Measurements from ENCODE around the gene ARPC2. TPM values are rescaled to one million over a fixed set of nuclear protein-coding genes. Genes with fewer than 3 reads are reported as not detected.

Gene ARPC2
- total and polyA plus RNA-seq, 2 donors: 206 to 256 TPM

DNA sequence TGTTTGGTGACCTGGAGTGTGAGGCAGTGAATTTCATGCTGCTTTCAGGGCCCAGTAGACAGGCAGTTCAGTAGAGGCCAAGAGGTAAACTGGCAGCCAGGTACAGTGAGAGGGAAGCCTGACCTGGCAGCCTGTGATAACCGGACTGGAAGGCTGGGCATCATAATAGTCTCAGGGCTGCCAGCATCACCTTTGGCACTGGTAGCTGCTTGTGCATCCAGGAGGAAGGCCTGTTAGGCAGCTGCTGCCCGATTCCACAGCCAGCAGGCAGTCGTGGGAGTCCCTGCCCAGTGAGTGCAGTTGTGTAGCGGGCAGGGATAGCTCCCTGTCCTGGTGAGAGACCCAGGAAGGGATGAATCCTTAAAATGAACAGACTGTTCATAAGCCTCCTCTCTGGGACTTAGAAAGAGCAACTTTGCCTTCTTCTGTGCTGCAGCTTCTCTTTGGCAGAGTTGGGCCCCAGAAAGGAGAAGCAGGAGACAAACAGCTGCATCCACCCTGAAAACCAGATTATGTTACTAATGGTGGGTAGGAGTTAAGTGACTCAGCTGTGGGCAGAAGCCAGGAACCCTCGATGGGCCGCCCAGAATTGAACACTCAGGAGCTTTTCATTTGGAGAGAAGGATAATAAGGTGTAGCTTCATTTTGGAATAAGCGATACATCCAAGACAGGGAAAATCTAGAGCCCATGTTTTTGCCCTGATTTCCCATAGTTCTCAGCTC lies 35.7 kb downstream of the ARPC2 start:
- Histone ChIP-seq H3K4me3 (ENCODE audit: low read depth, low read length) (no peak overlapping the region), H3K27ac (ENCODE audit: low read depth) (no peak overlapping the region), H3K4me1 (ENCODE audit: insufficient read depth) (no peaks in the 10 kb centered on the region), H3K36me3 (ENCODE audit: insufficient read depth) (peaks cover 16% of the 10 kb centered on the region)
- DNase-seq (ENCODE audit: extremely low spot score): no peak
- 73% methylated on average over 7 of the region's 7 CpGs for WGBS

DNA sequence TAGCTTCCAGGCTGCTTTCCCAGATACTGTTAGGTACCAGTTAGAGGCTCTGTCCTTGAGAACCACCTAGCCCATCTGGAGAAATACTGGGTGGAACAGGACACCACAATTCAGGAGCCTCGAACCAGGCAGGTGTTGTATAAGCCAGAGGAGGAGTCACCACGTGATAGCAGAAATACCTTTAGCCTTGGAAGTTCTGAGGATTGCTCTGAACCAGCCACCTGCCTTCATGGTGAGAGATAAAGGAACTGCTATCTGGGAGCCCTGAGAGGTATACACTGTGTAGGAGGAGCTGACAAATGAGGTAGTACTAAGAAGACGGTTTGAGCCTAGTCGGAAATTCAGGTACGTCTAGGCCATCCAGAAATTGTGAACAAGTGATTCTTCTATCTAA lies 36.2 kb downstream of the ARPC2 start:
- no peak for DNase-seq (ENCODE audit: extremely low spot score)
- 85% methylated on average over 5 of the region's 5 CpGs for WGBS
- Histone ChIP-seq H3K4me1 (ENCODE audit: insufficient read depth) (no peaks in the 10 kb centered on the region), H3K4me3 (ENCODE audit: low read depth, low read length) (no peak overlapping the region), H3K27ac (ENCODE audit: low read depth) (no peak overlapping the region), H3K36me3 (ENCODE audit: insufficient read depth) (peaks cover 14% of the 10 kb centered on the region)

DNA sequence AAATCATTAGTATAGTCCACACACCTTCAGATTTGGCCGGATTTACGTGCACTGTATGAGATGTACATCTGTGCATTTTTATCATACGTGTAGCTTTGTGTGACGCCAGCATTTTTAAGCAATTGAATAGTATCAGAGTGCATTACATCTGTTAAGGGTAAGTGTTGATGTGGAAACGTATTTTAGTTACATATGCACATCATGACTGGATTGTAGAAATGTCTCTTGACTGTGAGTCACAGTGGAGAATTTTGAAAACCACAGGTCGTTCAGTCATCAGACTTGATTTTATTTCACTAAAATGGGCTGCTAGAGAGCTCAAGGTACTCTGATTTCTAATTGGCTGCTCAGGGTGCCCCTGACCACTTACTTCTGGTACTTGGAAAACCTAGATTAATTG lies 38.5 kb downstream of the ARPC2 start:
- no peak overlapping the region for H3K27ac ChIP-seq (ENCODE audit: low read depth)
- no peaks in the 10 kb centered on the region for H3K4me1 ChIP-seq (ENCODE audit: insufficient read depth)
- 84% methylated on average over 6 of the region's 6 CpGs for WGBS
- peaks cover 9% of the 10 kb centered on the region for H3K36me3 ChIP-seq (ENCODE audit: insufficient read depth)
- H3K4me3 ChIP-seq (ENCODE audit: low read depth, low read length): no peak overlapping the region
- DNase-seq (ENCODE audit: extremely low spot score): no peak

DNA sequence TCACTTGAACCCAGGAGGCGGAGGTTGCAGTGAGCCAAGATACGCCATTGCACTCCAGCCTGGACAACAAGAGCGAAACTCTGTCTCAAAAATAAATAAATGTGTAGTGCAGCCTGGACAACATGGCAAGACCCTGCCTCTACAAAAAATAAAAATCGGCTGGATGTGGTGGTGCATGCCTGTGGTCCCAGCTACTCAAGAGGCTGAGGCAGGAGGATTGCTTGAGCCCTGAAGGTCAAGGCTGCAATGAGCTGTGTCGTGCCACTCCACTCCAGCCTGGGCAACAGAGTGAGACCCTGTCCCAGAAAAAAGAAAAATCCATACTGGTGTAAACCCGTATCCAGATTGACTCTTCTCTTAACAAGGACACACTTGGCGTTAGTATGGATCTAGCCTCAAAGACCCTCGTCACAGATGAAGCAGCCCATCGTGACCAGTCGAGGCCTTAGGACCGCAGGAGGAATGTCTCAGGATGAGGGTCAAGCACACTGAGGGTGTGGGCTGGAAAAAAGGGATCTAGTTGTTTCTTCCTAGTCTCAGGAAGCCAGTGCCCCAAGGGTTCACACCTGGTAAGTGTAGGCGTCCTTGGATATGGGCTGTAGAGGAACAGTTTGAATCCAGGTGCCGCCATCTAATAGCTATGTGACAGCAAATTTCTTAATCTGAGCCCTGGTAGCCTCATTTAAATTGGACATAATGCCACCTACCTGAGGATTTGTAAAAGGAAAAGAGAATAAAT lies 39.8 kb downstream of the ARPC2 start:
- Histone ChIP-seq H3K4me1 (ENCODE audit: insufficient read depth) (no peaks in the 10 kb centered on the region), H3K4me3 (ENCODE audit: low read depth, low read length) (no peak overlapping the region), H3K27ac (ENCODE audit: low read depth) (no peak overlapping the region), H3K36me3 (ENCODE audit: insufficient read depth) (peaks cover 9% of the 10 kb centered on the region)
- DNase-seq (ENCODE audit: extremely low spot score): no peak
- 92% methylated on average over 13 of the region's 13 CpGs for WGBS

DNA sequence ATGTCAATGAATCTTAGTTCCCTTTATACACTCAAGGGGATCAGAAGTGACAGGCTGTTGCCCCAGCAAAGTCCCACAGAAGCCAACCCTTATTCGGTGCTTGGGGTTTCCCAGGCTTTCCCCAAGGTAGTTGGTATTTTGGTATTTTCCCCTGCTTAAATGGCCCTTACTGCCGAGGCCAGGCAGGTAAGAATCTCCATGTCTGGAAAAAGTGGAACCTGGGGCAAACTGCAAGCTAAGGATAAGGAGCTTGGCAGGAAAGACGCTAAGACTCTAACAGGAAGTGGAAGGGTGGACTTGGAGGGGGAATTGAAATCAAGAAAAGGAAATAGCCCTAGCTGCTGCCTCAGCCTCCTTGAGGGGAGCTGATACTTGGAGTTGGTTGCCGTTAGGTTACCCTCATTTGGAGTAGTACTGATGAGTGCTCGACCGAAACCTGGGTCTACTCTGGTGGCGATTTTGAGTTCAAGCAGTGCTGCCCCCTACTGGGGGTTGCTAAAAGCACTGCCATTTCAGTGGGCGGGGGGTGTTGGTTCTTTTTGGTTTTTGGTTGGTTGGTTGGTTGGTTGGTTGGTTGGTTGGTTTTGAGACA lies 40.5 kb downstream of the ARPC2 start:
- H3K27ac ChIP-seq (ENCODE audit: low read depth): no peak overlapping the region
- 63% methylated on average over 8 of the region's 8 CpGs for WGBS
- no peaks in the 10 kb centered on the region for H3K4me1 ChIP-seq (ENCODE audit: insufficient read depth)

DNA sequence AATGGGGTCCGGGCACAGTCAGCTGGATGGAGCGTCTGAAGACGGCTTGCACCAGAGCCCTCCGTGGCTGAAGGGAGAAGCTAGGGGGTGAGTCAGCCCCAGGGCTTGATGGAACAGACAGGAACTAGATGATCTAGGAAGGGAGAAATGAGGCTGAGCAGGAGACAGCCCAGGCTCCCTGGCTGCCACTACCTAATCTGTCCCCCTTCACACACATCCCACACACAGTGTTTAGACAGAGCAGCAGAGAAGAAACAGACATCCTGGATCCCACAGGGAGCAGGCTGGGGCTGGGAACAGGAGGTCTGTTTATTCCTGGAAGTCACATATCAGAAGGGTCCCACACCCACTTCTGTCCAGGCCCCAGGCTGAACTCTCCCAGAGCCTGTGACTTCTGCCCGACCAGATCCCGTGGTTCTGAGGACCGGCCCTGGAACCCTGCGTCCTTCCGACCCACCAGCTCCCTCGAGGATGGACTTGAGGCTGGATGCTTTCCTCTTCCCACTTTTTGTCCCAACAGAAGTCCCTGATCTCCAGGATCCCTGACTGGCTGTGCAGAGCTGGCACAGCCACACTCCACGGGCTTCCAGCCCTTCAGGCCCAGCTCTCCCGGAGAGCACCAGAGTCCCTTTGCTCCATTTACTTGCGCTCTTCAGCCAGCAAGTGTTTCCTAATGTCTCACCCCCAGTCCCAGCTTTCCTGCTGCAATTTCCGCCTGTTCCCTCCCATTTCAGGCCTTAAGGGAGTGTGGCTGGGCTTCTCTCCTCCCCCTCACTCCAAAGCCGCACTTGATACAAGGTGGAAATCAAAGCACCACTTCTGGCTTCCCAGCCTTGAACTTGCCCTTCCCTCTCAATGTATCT lies 42.3 kb downstream of the ARPC2 start:
- no peaks in the 10 kb centered on the region for H3K4me1 ChIP-seq (ENCODE audit: insufficient read depth)
- DNase-seq (ENCODE audit: extremely low spot score): no peak
- no peak overlapping the region for H3K4me3 ChIP-seq (ENCODE audit: low read depth, low read length)
- peak overlapping the region; percentile 65 for H3K27ac ChIP-seq (ENCODE audit: low read depth)
- 19% methylated on average over 15 of the region's 15 CpGs for WGBS
- H3K36me3 ChIP-seq (ENCODE audit: insufficient read depth): peaks cover 3% of the 10 kb centered on the region

More for the DNA sequence above, 40.5 kb downstream of the ARPC2 start:
- DNase-seq (ENCODE audit: extremely low spot score): no peak
- Histone ChIP-seq H3K4me3 (ENCODE audit: low read depth, low read length) (no peak overlapping the region), H3K36me3 (ENCODE audit: insufficient read depth) (peaks cover 5% of the 10 kb centered on the region)

DNA sequence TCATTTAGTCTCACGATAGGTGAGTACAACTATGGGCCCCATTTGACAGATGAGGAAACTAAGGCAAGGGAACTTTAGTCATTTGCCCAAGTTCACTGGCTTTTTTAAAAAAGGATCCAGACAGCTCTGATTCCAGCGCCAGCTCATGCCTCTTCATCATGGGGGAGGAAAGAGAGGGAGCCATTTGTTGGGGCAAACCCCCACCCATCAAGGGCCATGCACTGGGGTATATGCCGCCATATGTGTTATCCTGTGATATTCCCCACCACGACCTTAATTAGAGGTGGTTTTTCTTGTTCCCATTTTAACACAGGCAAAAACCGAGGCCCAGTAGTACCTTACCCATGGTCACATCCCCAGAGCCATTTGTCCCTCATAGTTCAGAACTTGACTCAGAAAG lies 43.2 kb downstream of the ARPC2 start:
- DNase-seq (ENCODE audit: extremely low spot score): no peak
- no peaks in the 10 kb centered on the region for H3K4me1 ChIP-seq (ENCODE audit: insufficient read depth)
- 78% methylated on average over 5 of the region's 5 CpGs for WGBS
- H3K27ac ChIP-seq (ENCODE audit: low read depth): peak overlapping the region; percentile 23
- no peak overlapping the region for H3K4me3 ChIP-seq (ENCODE audit: low read depth, low read length)
- H3K36me3 ChIP-seq (ENCODE audit: insufficient read depth): no peaks in the 10 kb centered on the region

DNA sequence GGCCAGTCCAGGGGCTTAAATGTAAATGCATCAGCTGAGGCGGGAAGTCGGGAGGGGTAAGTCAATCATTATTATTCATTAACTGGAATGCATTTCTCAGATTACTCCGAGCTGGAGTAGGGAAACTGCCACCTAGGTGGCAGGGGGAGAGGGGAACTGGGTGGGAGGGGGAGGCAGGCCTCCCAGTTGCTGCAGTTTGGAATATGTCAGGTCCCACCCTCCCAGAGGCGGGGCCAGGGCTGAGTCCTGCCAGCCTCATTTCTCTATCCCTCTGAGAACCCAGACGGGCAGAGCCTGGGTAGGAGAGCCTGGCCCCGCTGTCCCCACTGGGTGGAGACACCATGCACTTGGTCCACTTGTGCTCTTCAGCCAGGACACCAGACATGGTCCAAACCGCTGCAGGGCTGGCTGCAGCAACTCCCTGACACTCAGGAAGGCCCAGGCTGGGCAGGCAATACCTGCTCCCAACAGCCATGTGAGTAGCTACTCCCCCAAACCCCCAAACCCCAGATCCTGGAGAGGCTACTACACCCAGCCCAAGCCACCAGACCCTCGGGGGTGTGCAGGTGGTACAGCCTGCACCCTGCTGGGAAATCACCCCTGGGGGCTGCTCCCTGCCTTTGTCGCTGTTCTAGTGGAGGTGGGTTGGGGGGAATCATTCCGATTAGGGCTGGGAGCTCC lies 43.9 kb downstream of the ARPC2 start, which contains the start of gene GPBAR1:
Gene GPBAR1 (plus strand): TSS at position 274 of the 681 bp plus-strand sequence. CDS start 1,710 bp downstream, outside the sequence.
- peaks cover 2% of the 10 kb centered on the region for H3K36me3 ChIP-seq (ENCODE audit: insufficient read depth)
- peak within 1 kb of the TSS; percentile 23 for H3K27ac ChIP-seq (ENCODE audit: low read depth)
- DNase-seq (ENCODE audit: extremely low spot score): no peak
- WGBS: 52% methylated on average over 10 of the region's 10 CpGs
- H3K4me1 ChIP-seq (ENCODE audit: insufficient read depth): no peaks in the 10 kb centered on the region
- H3K4me3 ChIP-seq (ENCODE audit: low read depth, low read length): no peak within 1 kb of the TSS

DNA sequence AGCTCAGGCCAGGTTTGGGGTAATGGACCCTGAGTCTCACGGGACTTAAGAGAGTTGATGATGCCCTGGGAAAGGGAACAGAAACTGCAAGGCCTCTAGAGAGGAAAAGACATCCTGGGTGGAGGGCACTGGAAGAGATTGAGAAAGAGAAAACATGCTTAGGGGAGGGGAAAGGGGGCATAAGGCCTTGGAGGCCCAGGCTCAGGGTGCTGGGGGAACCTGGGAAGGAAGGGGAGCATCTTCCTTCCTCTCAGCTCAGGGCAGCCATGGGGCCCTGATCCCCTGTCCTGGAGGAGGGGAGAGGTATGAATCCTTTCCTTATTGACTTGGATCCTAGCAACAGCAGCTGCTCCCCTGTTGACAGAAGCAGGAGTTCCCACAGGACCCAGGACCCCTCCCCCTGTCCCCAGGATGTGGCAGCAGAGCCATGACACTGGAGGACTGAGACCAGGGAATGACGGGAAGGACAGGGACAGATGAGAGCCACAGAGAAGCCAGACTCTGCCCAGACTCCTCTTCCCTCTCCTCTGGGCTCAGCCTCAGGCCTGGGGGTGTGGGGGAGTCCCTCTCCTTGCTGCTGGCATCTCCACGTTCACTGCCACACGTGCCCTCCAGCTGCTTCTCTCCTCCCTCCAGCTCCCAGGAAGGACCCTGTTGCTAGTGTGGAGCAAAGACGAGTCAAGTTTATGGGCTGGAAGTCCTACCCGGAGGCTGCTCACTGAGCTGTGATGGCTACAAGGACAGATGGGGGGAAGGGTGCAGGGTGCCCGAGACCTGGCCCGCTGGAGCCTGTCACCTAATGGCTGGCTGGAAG lies 44.6 kb downstream of the ARPC2 start:
- H3K27ac ChIP-seq (ENCODE audit: low read depth): no peak overlapping the region
- no peak for DNase-seq (ENCODE audit: extremely low spot score)
- H3K4me3 ChIP-seq (ENCODE audit: low read depth, low read length): no peak overlapping the region
- H3K4me1 ChIP-seq (ENCODE audit: insufficient read depth): no peaks in the 10 kb centered on the region
- H3K36me3 ChIP-seq (ENCODE audit: insufficient read depth): peaks cover 2% of the 10 kb centered on the region
- WGBS: 41% methylated on average over 8 of the region's 8 CpGs

DNA sequence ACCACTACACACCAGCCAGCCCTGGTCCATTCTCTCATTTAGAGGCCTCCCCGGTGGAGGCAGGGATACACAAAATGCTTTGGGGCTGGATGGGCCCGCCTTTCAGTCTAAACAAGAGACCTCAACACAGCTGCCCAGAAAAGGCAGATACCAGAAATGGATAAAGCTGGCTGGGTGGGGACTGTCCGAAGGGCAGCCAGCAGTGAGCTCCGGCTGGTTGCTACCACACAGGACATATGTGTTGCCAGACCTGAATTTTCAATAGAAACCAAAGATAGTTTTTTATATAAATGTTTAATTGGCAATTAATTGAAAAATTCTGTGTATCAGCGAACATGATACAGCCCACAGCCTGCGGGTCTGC lies 45.2 kb downstream of the ARPC2 start:
- Histone ChIP-seq H3K4me3 (ENCODE audit: low read depth, low read length) (no peak overlapping the region), H3K27ac (ENCODE audit: low read depth) (no peak overlapping the region), H3K4me1 (ENCODE audit: insufficient read depth) (no peaks in the 10 kb centered on the region), H3K36me3 (ENCODE audit: insufficient read depth) (peaks cover 5% of the 10 kb centered on the region)
- no peak for DNase-seq (ENCODE audit: extremely low spot score)
- WGBS: 46% methylated on average over 6 of the region's 6 CpGs

DNA sequence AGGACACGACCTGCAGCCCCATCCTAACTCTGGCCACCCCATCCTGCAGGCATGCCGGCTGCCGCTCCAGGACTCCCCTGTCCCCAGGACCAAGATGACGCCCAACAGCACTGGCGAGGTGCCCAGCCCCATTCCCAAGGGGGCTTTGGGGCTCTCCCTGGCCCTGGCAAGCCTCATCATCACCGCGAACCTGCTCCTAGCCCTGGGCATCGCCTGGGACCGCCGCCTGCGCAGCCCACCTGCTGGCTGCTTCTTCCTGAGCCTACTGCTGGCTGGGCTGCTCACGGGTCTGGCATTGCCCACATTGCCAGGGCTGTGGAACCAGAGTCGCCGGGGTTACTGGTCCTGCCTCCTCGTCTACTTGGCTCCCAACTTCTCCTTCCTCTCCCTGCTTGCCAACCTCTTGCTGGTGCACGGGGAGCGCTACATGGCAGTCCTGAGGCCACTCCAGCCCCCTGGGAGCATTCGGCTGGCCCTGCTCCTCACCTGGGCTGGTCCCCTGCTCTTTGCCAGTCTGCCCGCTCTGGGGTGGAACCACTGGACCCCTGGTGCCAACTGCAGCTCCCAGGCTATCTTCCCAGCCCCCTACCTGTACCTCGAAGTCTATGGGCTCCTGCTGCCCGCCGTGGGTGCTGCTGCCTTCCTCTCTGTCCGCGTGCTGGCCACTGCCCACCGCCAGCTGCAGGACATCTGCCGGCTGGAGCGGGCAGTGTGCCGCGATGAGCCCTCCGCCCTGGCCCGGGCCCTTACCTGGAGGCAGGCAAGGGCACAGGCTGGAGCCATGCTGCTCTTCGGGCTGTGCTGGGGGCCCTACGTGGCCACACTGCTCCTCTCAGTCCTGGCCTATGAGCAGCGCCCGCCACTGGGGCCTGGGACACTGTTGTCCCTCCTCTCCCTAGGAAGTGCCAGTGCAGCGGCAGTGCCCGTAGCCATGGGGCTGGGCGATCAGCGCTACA lies 45.9 kb downstream of the ARPC2 start:
- WGBS: 73% methylated on average over 39 of the region's 39 CpGs
- Histone ChIP-seq H3K27ac (ENCODE audit: low read depth) (no peak overlapping the region), H3K4me1 (ENCODE audit: insufficient read depth) (no peaks in the 10 kb centered on the region), H3K36me3 (ENCODE audit: insufficient read depth) (peaks cover 8% of the 10 kb centered on the region), H3K4me3 (ENCODE audit: low read depth, low read length) (no peak overlapping the region)
- DNase-seq (ENCODE audit: extremely low spot score): no peak
